GM06990 (cell line): ENCODE data around the gene UROC1.

ENCODE experiments used
- DNase-seq: peaks from one replicate; pipeline ENCODE4 v3.0.0-alpha.2; 2011; ENCODE audit not compliant: insufficient read length; ENCODE audit errors: extremely low read depth
- H3K27me3 ChIP-seq: replicated peaks from 2 replicates; pipeline ENCODE4 v1.6.0; 2011; ENCODE audit warnings: low read length; ENCODE audit not compliant: control insufficient read depth, insufficient read depth
- H3K36me3 ChIP-seq: 2 replicates; pipeline ENCODE4 v1.5.1; 2011; ENCODE audit warnings: low read length; ENCODE audit not compliant: control insufficient read depth, insufficient read depth
- H3K4me3 ChIP-seq: replicated peaks from 2 replicates; pipeline ENCODE4 v1.5.1; 2011; ENCODE audit warnings: low read depth, mild to moderate bottlenecking, control low read depth, low read length
- TF ChIP-seq, protein P1 (sequence below): IDR thresholded peaks from 2 replicates; pipeline ENCODE4 v1.5.1; 2011; ENCODE audit warnings: low read length, control low read depth, mild to moderate bottlenecking, inconsistent platforms; ENCODE audit not compliant: insufficient read depth, poor library complexity, severe bottlenecking

UROC1 gene

DNA sequence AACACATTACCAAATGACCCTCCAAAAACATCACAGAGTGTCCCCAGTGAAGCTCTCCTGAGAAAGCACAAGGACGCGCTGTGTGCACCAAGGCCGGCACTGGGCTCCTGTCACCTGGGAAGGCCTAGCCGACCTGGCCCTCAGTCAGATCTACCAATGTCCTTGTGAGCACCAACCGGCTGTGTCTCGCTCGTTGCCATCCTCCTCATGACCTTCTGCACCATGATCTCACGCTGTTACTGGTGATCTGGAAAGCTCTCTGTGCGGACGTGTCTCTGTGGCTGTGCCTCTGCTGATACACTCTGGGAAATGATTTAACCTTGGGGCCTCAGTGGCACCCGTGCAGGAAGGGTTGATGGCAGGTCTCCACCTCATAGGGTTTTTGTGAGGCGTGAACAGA, 66.1 kb downstream of the UROC1 start:
- Histone ChIP-seq H3K4me3 (no peak overlapping the region), H3K27me3 (no peaks in the 10 kb centered on the region), H3K36me3 (peaks cover 8% of the 10 kb centered on the region)
- DNase-seq: no peak
- TF ChIP-seq, protein P1, sequence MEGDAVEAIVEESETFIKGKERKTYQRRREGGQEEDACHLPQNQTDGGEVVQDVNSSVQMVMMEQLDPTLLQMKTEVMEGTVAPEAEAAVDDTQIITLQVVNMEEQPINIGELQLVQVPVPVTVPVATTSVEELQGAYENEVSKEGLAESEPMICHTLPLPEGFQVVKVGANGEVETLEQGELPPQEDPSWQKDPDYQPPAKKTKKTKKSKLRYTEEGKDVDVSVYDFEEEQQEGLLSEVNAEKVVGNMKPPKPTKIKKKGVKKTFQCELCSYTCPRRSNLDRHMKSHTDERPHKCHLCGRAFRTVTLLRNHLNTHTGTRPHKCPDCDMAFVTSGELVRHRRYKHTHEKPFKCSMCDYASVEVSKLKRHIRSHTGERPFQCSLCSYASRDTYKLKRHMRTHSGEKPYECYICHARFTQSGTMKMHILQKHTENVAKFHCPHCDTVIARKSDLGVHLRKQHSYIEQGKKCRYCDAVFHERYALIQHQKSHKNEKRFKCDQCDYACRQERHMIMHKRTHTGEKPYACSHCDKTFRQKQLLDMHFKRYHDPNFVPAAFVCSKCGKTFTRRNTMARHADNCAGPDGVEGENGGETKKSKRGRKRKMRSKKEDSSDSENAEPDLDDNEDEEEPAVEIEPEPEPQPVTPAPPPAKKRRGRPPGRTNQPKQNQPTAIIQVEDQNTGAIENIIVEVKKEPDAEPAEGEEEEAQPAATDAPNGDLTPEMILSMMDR: no peak

DNA sequence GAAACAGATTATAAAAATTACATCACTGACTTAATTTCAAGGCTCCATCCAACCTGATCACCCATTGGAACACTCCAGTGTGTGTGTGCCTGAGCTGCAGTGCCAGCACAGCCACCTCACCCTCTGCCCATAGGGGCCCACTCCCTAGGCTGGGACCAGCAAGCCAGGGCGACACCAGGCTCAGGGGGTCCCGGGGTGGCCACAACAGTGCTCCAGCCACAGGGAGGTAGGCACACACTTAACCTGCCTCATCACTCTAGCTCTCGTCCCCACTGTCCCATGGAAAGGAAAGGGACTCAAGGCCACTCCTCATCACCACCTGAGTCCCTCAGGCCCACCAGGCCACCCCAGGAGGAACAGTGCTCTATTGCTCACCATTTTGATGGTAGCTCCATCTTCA, 66.8 kb downstream of the UROC1 start:
- peaks cover 10% of the 10 kb centered on the region for H3K36me3 ChIP-seq
- TF ChIP-seq, protein P1: no peak
- H3K4me3 ChIP-seq: no peak overlapping the region
- DNase-seq: no peak
- no peaks in the 10 kb centered on the region for H3K27me3 ChIP-seq

DNA sequence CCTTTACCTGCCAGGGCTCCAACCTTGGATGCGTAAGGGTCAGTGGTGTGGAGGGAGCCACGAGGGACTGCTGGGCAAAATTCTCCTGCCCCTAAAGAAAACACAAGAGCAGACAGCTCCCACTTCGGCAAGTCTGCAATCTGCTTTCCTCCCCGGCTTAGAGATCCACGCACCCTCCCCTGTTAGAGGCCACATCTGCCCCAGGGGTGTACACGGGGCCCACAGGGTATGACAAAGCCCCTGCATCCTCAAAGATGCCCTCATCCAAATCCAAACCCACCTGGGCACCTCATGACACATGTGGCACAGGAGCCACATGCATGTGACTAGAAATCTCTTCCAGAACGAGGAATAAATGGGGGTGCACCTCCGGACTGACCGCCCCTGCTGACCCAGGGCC, 67.4 kb downstream of the UROC1 start:
- DNase-seq: no peak
- TF ChIP-seq, protein P1: no peak
- Histone ChIP-seq H3K4me3 (no peak overlapping the region), H3K27me3 (no peaks in the 10 kb centered on the region), H3K36me3 (peaks cover 10% of the 10 kb centered on the region)

DNA sequence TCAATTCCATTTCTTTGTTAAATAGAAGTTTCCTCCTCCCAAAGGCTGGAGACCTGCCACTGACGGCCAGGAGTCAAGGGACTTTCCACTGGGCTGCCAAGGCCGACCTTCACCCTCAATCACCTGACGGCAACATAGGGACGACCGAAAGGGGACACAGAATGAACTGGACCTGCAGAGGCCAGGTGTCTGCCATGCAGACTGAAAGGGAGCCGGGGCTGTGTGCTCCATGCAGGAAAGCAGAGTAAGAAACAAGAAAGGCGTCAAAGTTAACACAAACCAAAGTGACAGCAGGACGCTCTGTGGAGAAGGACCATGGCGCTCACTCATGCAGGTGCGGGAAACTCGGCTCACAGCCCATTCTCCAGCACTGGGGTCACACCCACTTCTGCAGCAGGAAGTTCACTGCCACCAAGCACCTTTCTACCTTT, 67.9 kb downstream of the UROC1 start:
- peaks cover 10% of the 10 kb centered on the region for H3K36me3 ChIP-seq
- DNase-seq: no peak
- H3K27me3 ChIP-seq: no peaks in the 10 kb centered on the region
- TF ChIP-seq, protein P1: no peak
- H3K4me3 ChIP-seq: no peak overlapping the region

- DNase-seq: no peak
- Histone ChIP-seq H3K36me3 (peaks cover 10% of the 10 kb centered on the region), H3K27me3 (no peaks in the 10 kb centered on the region), H3K4me3 (no peak overlapping the region)
- TF ChIP-seq, protein P1: no peak
These were observed 68.7 kb downstream of the UROC1 start for GRCh38 chr3:126448893-126449180.

GRCh38 chr3:126448136-126448892, 69.3 kb downstream of the UROC1 start:
- no peak for DNase-seq
- Histone ChIP-seq H3K36me3 (peaks cover 10% of the 10 kb centered on the region), H3K27me3 (no peaks in the 10 kb centered on the region), H3K4me3 (no peak overlapping the region)
- TF ChIP-seq, protein P1: no peak
